ENCODE results near the gene WSCD1. TPM values are rescaled to one million over a fixed set of nuclear protein-coding genes. Genes with fewer than 3 reads are reported as not detected.

The WSCD1 gene
- total and polyA plus RNA-seq, 12 donors = 2.5 to 13.8 (median 4.2) TPM

- H3K4me1 ChIP-seq = peaks cover 0 to 4% (median 0%) of the 10 kb centered on the region in 9 donors
- no peak overlapping the region for H3K4me3 ChIP-seq
- ATAC-seq = no peak
- no peak for DNase-seq
- no peak for TF ChIP-seq CTCF (IDR thresholded peaks at IDR 0.05)
- H3K36me3 ChIP-seq = no peaks in the 10 kb centered on the region
- H3K27ac ChIP-seq = no peak overlapping the region
- peaks cover 0 to 6% (median 0%) of the 10 kb centered on the region in 7 donors for H3K27me3 ChIP-seq
- no peaks in the 10 kb centered on the region for H3K9me3 ChIP-seq
- WGBS, 2 donors = 90 to 91% methylated on average over 6 of the region's 6 CpGs
- intact Hi-C loops (cut with DNase I) = loop anchor here in 1 of 10 donors (10.0 kb wide), 1 partner anchor 449 kb away; no protein-coding TSS in a partner anchor
Observed at GRCh38 chr17:6044261-6044660, 25.9 kb upstream of the WSCD1 start.

GRCh38 chr17:6045621-6046357 lies 24.4 kb upstream of the WSCD1 start:
- no peak for DNase-seq

DNA sequence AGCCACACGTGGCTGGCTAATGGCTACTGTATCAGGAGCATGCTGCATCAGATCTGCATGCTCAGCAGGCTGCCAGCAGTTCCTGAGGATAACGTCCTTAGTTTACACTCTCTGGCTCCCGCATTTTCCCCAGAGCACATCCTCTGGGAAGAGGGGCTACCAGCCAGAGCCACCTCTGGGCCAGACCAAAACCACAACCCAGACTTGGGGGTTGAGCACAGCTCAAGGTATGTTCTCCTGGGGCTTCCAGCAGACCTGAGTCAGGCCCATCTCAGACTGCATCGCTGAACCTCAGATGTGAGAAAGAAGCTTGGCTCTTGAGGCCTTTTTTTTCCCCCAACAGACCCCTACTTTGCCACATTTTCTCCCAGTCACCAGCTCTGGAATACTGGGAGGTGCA lies 23.7 kb upstream of the WSCD1 start:
- Histone ChIP-seq H3K27ac (no peak overlapping the region), H3K36me3 (no peaks in the 10 kb centered on the region), H3K4me1 (no peaks in the 10 kb centered on the region), H3K9me3 (no peaks in the 10 kb centered on the region), H3K4me3 (no peak overlapping the region), H3K27me3 (peaks cover 0 to 6% (median 0%) of the 10 kb centered on the region in 7 donors)
- ATAC-seq (no peak), DNase-seq (no peak)
- TF ChIP-seq CTCF (IDR thresholded peaks at IDR 0.05) = no peak
- intact Hi-C loops (cut with DNase I) = loop anchor here in 2 of 10 donors (5.0 to 10.0 kb wide), 2 partner anchors 452 to 459 kb away; no protein-coding TSS in a partner anchor
- WGBS, 2 donors = 60 to 67% methylated on average over 4 of the region's 4 CpGs

More at GRCh38 chr17:6045621-6046357, 24.4 kb upstream of the WSCD1 start:
- Histone ChIP-seq H3K9me3 (no peaks in the 10 kb centered on the region), H3K4me3 (no peak overlapping the region), H3K27me3 (peaks cover 0 to 6% (median 0%) of the 10 kb centered on the region in 7 donors), H3K27ac (no peak overlapping the region), H3K4me1 (peaks cover 0 to 3% (median 0%) of the 10 kb centered on the region in 9 donors), H3K36me3 (no peaks in the 10 kb centered on the region)
- 78 to 82% methylated on average over 6 of the region's 6 CpGs for WGBS, 2 donors
- TF ChIP-seq CTCF (IDR thresholded peaks at IDR 0.05) = peak in 3 of 9 donors; percentile 13 to 32 (median 23)
- ATAC-seq = no peak
- intact Hi-C loops (cut with DNase I) = loop anchor here in 2 of 10 donors (5.0 to 10.0 kb wide), 2 partner anchors 451 to 458 kb away; no protein-coding TSS in a partner anchor

DNA sequence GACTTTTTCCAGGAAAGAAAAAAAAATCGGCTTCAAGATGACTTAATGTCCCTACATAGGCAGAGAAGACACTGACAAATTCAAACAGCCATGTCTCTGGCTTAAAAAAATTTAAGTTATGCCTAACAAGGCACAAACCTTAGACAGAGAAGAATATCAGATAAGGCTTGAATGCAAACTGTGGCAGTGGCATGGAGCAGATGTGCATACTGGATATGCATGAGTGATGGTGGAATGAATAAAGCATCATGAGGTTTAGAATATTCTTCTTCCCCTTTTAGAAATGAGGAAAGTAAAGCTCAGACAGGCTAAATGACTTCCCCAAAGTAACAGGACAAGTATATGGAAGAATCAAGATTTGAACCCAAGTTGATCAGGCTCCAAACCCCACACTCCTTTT lies 23.2 kb upstream of the WSCD1 start:
- 59 to 79% methylated on average over 1 of the region's 1 CpG for WGBS, 2 donors
- TF ChIP-seq CTCF (IDR thresholded peaks at IDR 0.05) = no peak
- Histone ChIP-seq H3K36me3 (no peaks in the 10 kb centered on the region), H3K9me3 (no peaks in the 10 kb centered on the region), H3K4me3 (no peak overlapping the region), H3K27me3 (peaks cover 0 to 6% (median 0%) of the 10 kb centered on the region in 7 donors), H3K27ac (no peak overlapping the region), H3K4me1 (no peaks in the 10 kb centered on the region)
- DNase-seq (no peak), ATAC-seq (no peak)
- intact Hi-C loops (cut with DNase I) = loop anchor here in 2 of 10 donors (5.0 to 10.0 kb wide), 2 partner anchors 452 to 460 kb away; no protein-coding TSS in a partner anchor

Measured in heart right ventricle (tissue), 16 donors.